A549 (cell line): ENCODE measurements around the gene GRK6. TPM values are rescaled to one million over a fixed set of nuclear protein-coding genes. Genes with fewer than 3 reads are reported as not detected.

Experiments
- ATAC-seq, 2 experiments: fragments of 200-7000 bp in 1 of 2; fragments of >200 bp in 1 of 2; cut with Nextera tagmentation in 1 of 2; cut with Tn5 transposase in 1 of 2; 3 replicates each; pipeline versions ENCODE4 v1.8.0 to v1.9.1; 2018 to 2020; ENCODE audit warnings: mild to moderate bottlenecking in 1 of 2, moderate library complexity in 1 of 2
- CTCF ChIA-PET: fragments of 300-600 bp; sonication (Branson Sonifier 250); formaldehyde crosslinking; extraction: SDS; loops from one replicate; lab custom pipeline; 2021; ENCODE audit warnings: antibody characterized with exemption, inconsistent platforms; lab: Yijun Ruan, JAX
- POLR2A ChIA-PET: fragments of 350-600 bp; formaldehyde crosslinking; extraction: SDS; loops from one replicate; lab custom pipeline; 2021; ENCODE audit warnings: antibody characterized with exemption, inconsistent platforms; lab: Yijun Ruan, JAX
- DNase-seq, 2 experiments: peaks; one replicate each; pipeline versions ENCODE4 v3.0.0 to v3.0.0-alpha.2; 2011 to 2016; ENCODE audit warnings: low read depth in 1 of 2, low spot score in 1 of 2
- FAIRE-seq: peaks from 2 replicates; lab custom pipeline; 2011; peaks lifted over from hg19 to GRCh38; lab: Jason Lieb, UNC
- H3K27ac ChIP-seq, 2 experiments: fragments of >200 bp; sonication (Bioruptor Twin); formaldehyde crosslinking; 3 replicates each; pipeline ENCODE4 v1.5.1; 2016 to 2017
- H3K4me1 ChIP-seq: fragments of >200 bp; sonication (Bioruptor Twin); formaldehyde crosslinking; 3 replicates; pipeline ENCODE4 v1.6.1; 2016
- H3K4me2 ChIP-seq: fragments of >200 bp; sonication (Bioruptor Twin); formaldehyde crosslinking; 3 replicates; pipeline ENCODE4 v1.6.1; 2016
- H3K4me3 ChIP-seq: fragments of >200 bp; sonication (Bioruptor Twin); formaldehyde crosslinking; 3 replicates; pipeline ENCODE4 v1.5.1; 2016
- H3K9me3 ChIP-seq: fragments of >200 bp; sonication (Bioruptor Twin); formaldehyde crosslinking; 3 replicates; pipeline ENCODE4 v1.6.1; 2016
- CEBPB ChIP-seq, 2 experiments: fragments of >200 bp in 1 of 2; sonication (Bioruptor Twin) in 1 of 2; formaldehyde crosslinking in 1 of 2; IDR thresholded peaks; 2 replicates each; pipeline ENCODE4 v1.6.1; 2012 to 2016
- EHMT2 ChIP-seq: fragments of 200-600 bp; sonication (generic); IDR thresholded peaks from 2 replicates; pipeline ENCODE4 v1.6.1; 2016; ENCODE audit warnings: antibody characterized with exemption, low read depth, mild to moderate bottlenecking, moderate library complexity
- EP300 ChIP-seq, 2 experiments: fragments of >200 bp; sonication (Bioruptor Twin); formaldehyde crosslinking; IDR thresholded peaks; 2 replicates in 1 of 2; 3 replicates in 1 of 2; pipeline ENCODE4 v1.6.1; 2016 to 2017
- GATA3 ChIP-seq: IDR thresholded peaks from 2 replicates; pipeline ENCODE4 v1.6.1; 2012; ENCODE audit warnings: borderline replicate concordance
- HEYL ChIP-seq: fragments of 250-450 bp; sonication (Bioruptor Pico); IDR thresholded peaks from 2 replicates; pipeline ENCODE4 v1.8.0; 2021; ENCODE audit warnings: mild to moderate bottlenecking, moderate library complexity
- HOXA7 ChIP-seq: fragments of 250-450 bp; sonication (Bioruptor Pico); IDR thresholded peaks from 2 replicates; pipeline ENCODE4 v1.5.0; 2020; ENCODE audit warnings: mild to moderate bottlenecking, moderate library complexity
- KDM1A ChIP-seq: fragments of 200-600 bp; sonication (generic); IDR thresholded peaks from 2 replicates; pipeline ENCODE4 v1.6.1; 2016; ENCODE audit warnings: low read depth, mild to moderate bottlenecking
- MAFK ChIP-seq: fragments of 450-650 bp; IDR thresholded peaks from 2 replicates; pipeline ENCODE4 v1.6.1; 2014; ENCODE audit not compliant: partially characterized antibody
- MAZ ChIP-seq: fragments of 150-350 bp; IDR thresholded peaks from 2 replicates; pipeline ENCODE4 v1.6.1; 2014; ENCODE audit warnings: antibody characterized with exemption, low read depth, low read length, borderline replicate concordance
- NFE2L2 ChIP-seq: fragments of 150-350 bp; conservative IDR thresholded peaks from 2 replicates; pipeline ENCODE4 v1.6.1; 2014; ENCODE audit warnings: low read length
- NR3C1 ChIP-seq: fragments of >200 bp; sonication (Bioruptor Twin); formaldehyde crosslinking; IDR thresholded peaks from 3 replicates; pipeline ENCODE4 v1.6.1; 2017
- POLR2A ChIP-seq: IDR thresholded peaks from 2 replicates; pipeline ENCODE4 v1.6.1; 2012; ENCODE audit warnings: mild to moderate bottlenecking, low read length
- RFX5 ChIP-seq: fragments of 450-650 bp; IDR thresholded peaks from 2 replicates; pipeline ENCODE4 v1.7.1; 2014; ENCODE audit warnings: antibody characterized with exemption, mild to moderate bottlenecking, moderate library complexity
- TP53 ChIP-seq: fragments of 250-450 bp; sonication (Bioruptor Pico); IDR thresholded peaks from 2 replicates; pipeline ENCODE4 v1.5.0; 2021; ENCODE audit warnings: mild to moderate bottlenecking, moderate library complexity
- ZC3H11A ChIP-seq: fragments of 450-650 bp; IDR thresholded peaks from 2 replicates; pipeline ENCODE4 v1.6.1; 2014; ENCODE audit warnings: antibody characterized with exemption, mild to moderate bottlenecking
- WGBS: methylation state at CpG from one replicate; pipeline ENCODE4 v1.1.6; 2017; ENCODE audit errors: missing lambda C conversion rate; 5-methylcytosine and 5-hydroxymethylcytosine counted together
- polyA plus RNA-seq, 4 experiments: library from polyadenylated mRNA; depleted of rRNA in 3 of 4; stranded (reverse); fragments of >200 nt; fragmentation: RNase III in 1 of 4; extraction: RNeasy Plus Mini Kit Qiagen cat#74134 plus additional on column Dnase treatment in 1 of 4; gene quantifications; 2 replicates in 3 of 4; 3 replicates in 1 of 4; pipeline ENCODE4 v1.2.3, GENCODE V29; 2011 to 2017
- TF ChIP-seq, protein P1 (sequence below): fragments of 200-600 bp; sonication (generic); IDR thresholded peaks from 2 replicates; pipeline ENCODE4 v1.6.1; 2016; ENCODE audit warnings: antibody characterized with exemption, mild to moderate bottlenecking, moderate library complexity
- TF ChIP-seq, protein P2 (sequence below): fragments of 250-450 bp; sonication (Bioruptor Pico); IDR thresholded peaks from 2 replicates; pipeline ENCODE4 v1.5.0; 2020; ENCODE audit warnings: low read depth, mild to moderate bottlenecking, moderate library complexity
- TF ChIP-seq, protein P3 (sequence below): fragments of >200 bp; sonication (Bioruptor Twin); formaldehyde crosslinking; IDR thresholded peaks from 3 replicates; pipeline ENCODE4 v1.6.1; 2016
- TF ChIP-seq, protein P4 (sequence below): fragments of >200 bp; sonication (Bioruptor Twin); formaldehyde crosslinking; IDR thresholded peaks from 2 replicates; pipeline ENCODE4 v1.6.1; 2016
- TF ChIP-seq, protein P5 (sequence below): IDR thresholded peaks from 2 replicates; pipeline ENCODE4 v1.6.1; 2012

The GRK6 gene
- polyA plus RNA-seq, 2 of the 4 experiments (the other 2 are of a cell fraction) = 20.1 to 28.8 TPM

DNA sequence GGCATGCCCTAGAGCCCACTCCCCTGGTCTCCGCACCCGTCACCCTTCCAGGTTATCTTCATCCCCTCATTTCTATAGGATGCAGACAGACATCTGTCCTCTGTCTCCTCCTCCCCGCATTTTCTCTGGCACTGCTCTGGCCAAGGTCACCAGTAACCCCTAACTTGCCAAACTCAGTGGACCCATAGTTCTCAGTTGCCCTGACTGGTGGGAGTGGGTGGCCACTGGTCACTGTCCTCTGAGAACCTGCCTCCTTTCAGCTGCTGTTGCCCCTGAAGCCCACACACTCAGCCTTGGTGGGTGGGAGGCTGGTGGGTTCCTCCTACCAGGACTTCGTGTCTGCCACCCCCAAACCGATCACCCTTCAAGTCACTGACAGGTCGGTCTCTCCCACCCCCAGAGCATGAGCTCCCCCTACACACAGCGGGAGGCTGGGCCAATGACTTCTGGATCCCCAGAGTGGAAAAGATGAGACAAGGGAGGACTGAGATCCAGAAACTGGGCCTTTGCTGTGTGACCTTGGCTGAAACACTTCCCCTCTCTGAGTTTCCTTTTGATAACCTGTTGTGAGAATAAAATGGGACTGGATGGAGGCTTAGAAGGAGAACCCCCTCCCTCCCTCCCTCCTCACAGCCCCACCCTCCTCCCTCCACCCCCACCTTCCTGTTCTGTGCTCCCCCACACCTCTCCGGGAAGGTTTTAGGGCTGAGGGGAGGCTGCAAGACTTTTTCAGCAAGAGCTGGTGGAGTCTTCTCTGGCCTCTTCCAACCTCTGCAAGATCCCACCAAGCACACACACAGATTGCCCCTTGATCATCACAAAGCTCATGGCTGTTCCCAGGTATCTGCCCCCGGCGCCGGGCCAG, 49.3 kb downstream of the GRK6 start:
- no peak for FAIRE-seq

DNA sequence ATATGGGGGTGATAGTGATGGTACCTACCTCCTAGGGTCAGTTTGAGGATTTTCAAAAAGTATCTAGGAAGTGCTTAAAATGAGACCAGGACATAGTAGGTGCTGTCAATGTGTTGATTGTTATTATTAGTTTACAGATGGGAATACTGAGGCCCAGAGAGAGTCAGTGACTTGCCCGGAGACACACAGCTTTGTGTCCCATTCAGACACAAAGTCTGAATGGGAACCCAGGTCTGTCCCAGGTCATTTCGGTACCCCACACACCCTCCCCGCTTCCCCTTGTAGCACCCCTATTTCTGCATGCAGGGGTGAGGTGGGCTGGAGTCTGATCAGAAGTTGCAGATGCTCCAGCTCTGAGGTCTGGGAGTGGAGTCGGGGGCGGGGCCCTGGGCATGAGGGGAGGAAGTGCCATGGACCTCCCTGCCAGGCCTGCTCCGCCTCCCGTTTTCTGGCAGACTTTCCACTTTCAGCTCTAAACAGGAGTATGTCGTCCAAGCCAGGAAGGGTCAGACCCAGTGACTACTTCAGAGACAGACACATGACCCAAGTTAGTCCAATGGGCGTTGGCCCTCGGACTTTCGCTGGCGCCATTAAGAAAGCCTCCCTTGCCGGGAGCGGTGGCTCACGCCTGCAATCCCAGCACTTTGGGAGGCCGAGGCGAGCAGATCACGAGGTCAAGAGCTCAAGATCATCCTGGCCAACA, 50.2 kb downstream of the GRK6 start:
- DNase-seq (no peak), ATAC-seq (no peak), FAIRE-seq (no peak)
- Histone ChIP-seq H3K9me3 (no peaks in the 10 kb centered on the region), H3K4me3 (no peak overlapping the region), H3K4me2 (no peak overlapping the region), H3K27ac (no peak overlapping the region), H3K4me1 (peaks cover 32% of the 10 kb centered on the region)
- CTCF ChIA-PET = interaction anchor here (1.4 to 19.7 kb wide), 7 partner anchors 8 to 82 kb away, joined by 3 to 241 read pairs (median 7); no protein-coding TSS in a partner anchor
- 96% methylated on average over 18 of the region's 18 CpGs for WGBS
- POLR2A ChIA-PET = interaction anchor here (0.9 kb wide), 1 partner anchor 21 kb away, joined by 4 read pairs; the partner anchor contains the start of gene PDLIM7
- TF ChIP-seq NFE2L2 (no peak), MAZ (no peak), HEYL (CRISPR knock-in tag) (no peak), TP53 (CRISPR knock-in tag) (no peak), POLR2A (no peak), EP300 (IDR thresholded peaks at IDR 0.05) (no peak), GATA3 (no peak), NR3C1 (no peak), MAFK (no peak), KDM1A (no peak)
- TF ChIP-seq, protein P1, sequence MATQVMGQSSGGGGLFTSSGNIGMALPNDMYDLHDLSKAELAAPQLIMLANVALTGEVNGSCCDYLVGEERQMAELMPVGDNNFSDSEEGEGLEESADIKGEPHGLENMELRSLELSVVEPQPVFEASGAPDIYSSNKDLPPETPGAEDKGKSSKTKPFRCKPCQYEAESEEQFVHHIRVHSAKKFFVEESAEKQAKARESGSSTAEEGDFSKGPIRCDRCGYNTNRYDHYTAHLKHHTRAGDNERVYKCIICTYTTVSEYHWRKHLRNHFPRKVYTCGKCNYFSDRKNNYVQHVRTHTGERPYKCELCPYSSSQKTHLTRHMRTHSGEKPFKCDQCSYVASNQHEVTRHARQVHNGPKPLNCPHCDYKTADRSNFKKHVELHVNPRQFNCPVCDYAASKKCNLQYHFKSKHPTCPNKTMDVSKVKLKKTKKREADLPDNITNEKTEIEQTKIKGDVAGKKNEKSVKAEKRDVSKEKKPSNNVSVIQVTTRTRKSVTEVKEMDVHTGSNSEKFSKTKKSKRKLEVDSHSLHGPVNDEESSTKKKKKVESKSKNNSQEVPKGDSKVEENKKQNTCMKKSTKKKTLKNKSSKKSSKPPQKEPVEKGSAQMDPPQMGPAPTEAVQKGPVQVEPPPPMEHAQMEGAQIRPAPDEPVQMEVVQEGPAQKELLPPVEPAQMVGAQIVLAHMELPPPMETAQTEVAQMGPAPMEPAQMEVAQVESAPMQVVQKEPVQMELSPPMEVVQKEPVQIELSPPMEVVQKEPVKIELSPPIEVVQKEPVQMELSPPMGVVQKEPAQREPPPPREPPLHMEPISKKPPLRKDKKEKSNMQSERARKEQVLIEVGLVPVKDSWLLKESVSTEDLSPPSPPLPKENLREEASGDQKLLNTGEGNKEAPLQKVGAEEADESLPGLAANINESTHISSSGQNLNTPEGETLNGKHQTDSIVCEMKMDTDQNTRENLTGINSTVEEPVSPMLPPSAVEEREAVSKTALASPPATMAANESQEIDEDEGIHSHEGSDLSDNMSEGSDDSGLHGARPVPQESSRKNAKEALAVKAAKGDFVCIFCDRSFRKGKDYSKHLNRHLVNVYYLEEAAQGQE = no peak
- TF ChIP-seq, protein P2, sequence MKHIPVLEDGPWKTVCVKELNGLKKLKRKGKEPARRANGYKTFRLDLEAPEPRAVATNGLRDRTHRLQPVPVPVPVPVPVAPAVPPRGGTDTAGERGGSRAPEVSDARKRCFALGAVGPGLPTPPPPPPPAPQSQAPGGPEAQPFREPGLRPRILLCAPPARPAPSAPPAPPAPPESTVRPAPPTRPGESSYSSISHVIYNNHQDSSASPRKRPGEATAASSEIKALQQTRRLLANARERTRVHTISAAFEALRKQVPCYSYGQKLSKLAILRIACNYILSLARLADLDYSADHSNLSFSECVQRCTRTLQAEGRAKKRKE (CRISPR knock-in tag) = no peak
- TF ChIP-seq, protein P3, sequence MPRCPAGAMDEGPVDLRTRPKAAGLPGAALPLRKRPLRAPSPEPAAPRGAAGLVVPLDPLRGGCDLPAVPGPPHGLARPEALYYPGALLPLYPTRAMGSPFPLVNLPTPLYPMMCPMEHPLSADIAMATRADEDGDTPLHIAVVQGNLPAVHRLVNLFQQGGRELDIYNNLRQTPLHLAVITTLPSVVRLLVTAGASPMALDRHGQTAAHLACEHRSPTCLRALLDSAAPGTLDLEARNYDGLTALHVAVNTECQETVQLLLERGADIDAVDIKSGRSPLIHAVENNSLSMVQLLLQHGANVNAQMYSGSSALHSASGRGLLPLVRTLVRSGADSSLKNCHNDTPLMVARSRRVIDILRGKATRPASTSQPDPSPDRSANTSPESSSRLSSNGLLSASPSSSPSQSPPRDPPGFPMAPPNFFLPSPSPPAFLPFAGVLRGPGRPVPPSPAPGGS = no peak

More for the DNA sequence above, 49.3 kb downstream of the GRK6 start:
- no peak overlapping the region for H3K4me3 ChIP-seq
- peaks cover 41% of the 10 kb centered on the region for H3K4me1 ChIP-seq
- CTCF ChIA-PET = interaction anchor here (0.8 to 19.7 kb wide), 6 partner anchors 10 to 85 kb away, joined by 3 to 241 read pairs (median 18); no protein-coding TSS in a partner anchor
- TF ChIP-seq HOXA7 (CRISPR knock-in tag) (no peak), EHMT2 (no peak), ZC3H11A (no peak), NFE2L2 (no peak), GATA3 (no peak), RFX5 (no peak), POLR2A (no peak), CEBPB (IDR thresholded peaks at IDR 0.05) (no peak), EP300 (IDR thresholded peaks at IDR 0.05) (no peak)
- TF ChIP-seq, protein P4, sequence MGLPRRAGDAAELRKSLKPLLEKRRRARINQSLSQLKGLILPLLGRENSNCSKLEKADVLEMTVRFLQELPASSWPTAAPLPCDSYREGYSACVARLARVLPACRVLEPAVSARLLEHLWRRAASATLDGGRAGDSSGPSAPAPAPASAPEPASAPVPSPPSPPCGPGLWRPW = no peak
- TF ChIP-seq, protein P5, sequence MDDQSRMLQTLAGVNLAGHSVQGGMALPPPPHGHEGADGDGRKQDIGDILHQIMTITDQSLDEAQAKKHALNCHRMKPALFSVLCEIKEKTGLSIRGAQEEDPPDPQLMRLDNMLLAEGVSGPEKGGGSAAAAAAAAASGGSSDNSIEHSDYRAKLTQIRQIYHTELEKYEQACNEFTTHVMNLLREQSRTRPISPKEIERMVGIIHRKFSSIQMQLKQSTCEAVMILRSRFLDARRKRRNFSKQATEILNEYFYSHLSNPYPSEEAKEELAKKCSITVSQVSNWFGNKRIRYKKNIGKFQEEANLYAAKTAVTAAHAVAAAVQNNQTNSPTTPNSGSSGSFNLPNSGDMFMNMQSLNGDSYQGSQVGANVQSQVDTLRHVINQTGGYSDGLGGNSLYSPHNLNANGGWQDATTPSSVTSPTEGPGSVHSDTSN = no peak
- TF ChIP-seq, all 56 proteins: peak for 0
- Histone ChIP-seq H3K9me3 (no peaks in the 10 kb centered on the region), H3K4me2 (no peak overlapping the region), H3K27ac (no peak overlapping the region)
- 88% methylated on average over 11 of the region's 11 CpGs for WGBS
- no peak for ATAC-seq
- no peak for DNase-seq
- POLR2A ChIA-PET = interaction anchor here (0.9 kb wide), 1 partner anchor 22 kb away, joined by 4 read pairs; the partner anchor contains the start of gene PDLIM7
